HUES48 (cell line): Measurements from ENCODE around the gene FANCL.
"Not testable (repeated sequence)": the region's sequence is repeated elsewhere in the genome, so short reads cannot be mapped to it uniquely, and the experiment has no call there.

Experiments used
- H3K27ac ChIP-seq: one replicate; pipeline ENCODE4 v1.7.0; 2013; ENCODE audit warnings: low read depth, low read length, inconsistent platforms
- H3K27me3 ChIP-seq: 2 replicates; pipeline ENCODE4 v1.6.1; 2013; ENCODE audit warnings: mild to moderate bottlenecking, low read length; ENCODE audit not compliant: control insufficient read depth, insufficient read depth
- H3K36me3 ChIP-seq: 2 replicates; pipeline ENCODE4 v1.6.1; 2013; ENCODE audit warnings: low read length; ENCODE audit not compliant: control insufficient read depth, insufficient read depth
- H3K4me1 ChIP-seq: 2 replicates; pipeline ENCODE4 v1.6.1; 2013; ENCODE audit warnings: mild to moderate bottlenecking, low read length; ENCODE audit not compliant: control insufficient read depth, insufficient read depth
- H3K4me3 ChIP-seq: 2 replicates; pipeline ENCODE4 v1.5.1; 2013; ENCODE audit warnings: mild to moderate bottlenecking, low read depth, low read length
- H3K9ac ChIP-seq: 2 replicates; pipeline ENCODE4 v1.6.1; 2013; ENCODE audit warnings: mild to moderate bottlenecking, low read depth, low read length, moderate library complexity
- H3K9me3 ChIP-seq: 2 replicates; pipeline ENCODE4 v1.6.1; 2013; ENCODE audit warnings: low read length; ENCODE audit not compliant: control insufficient read depth, insufficient read depth

Gene FANCL

GRCh38 chr2:58177187-58177586, 63.9 kb downstream of the FANCL start:
- not testable (repeated sequence) for H3K27ac ChIP-seq, H3K4me3 ChIP-seq, H3K27me3 ChIP-seq, H3K9me3 ChIP-seq, H3K36me3 ChIP-seq, H3K4me1 ChIP-seq, H3K9ac ChIP-seq

- not testable (repeated sequence) for H3K36me3 ChIP-seq, H3K27me3 ChIP-seq, H3K4me3 ChIP-seq, H3K4me1 ChIP-seq, H3K9me3 ChIP-seq, H3K27ac ChIP-seq, H3K9ac ChIP-seq
Measured at GRCh38 chr2:58171831-58172230, 69.3 kb downstream of the FANCL start.

- not testable (repeated sequence) for H3K36me3 ChIP-seq, H3K27me3 ChIP-seq, H3K9me3 ChIP-seq, H3K27ac ChIP-seq, H3K4me3 ChIP-seq, H3K4me1 ChIP-seq, H3K9ac ChIP-seq
Measured at GRCh38 chr2:58170334-58170933, 70.7 kb downstream of the FANCL start.

GRCh38 chr2:58169845-58170244, 71.3 kb downstream of the FANCL start:
- peaks cover 12% of the 10 kb centered on the region for H3K36me3 ChIP-seq
- H3K27me3 ChIP-seq, H3K4me3 ChIP-seq, H3K4me1 ChIP-seq, H3K27ac ChIP-seq, H3K9ac ChIP-seq, H3K9me3 ChIP-seq: not testable (repeated sequence)

GRCh38 chr2:58168130-58168529, 73.0 kb downstream of the FANCL start:
- H3K27ac ChIP-seq, H3K4me3 ChIP-seq, H3K4me1 ChIP-seq, H3K27me3 ChIP-seq, H3K9me3 ChIP-seq, H3K9ac ChIP-seq: not testable (repeated sequence)
- H3K36me3 ChIP-seq, result peaks cover 27% of the 10 kb centered on the region

- Histone ChIP-seq H3K4me1 (no peaks in the 10 kb centered on the region), H3K36me3 (peaks cover 69% of the 10 kb centered on the region), H3K9ac (no peak overlapping the region), H3K9me3 (no peaks in the 10 kb centered on the region), H3K4me3 (no peak overlapping the region), H3K27ac (no peak overlapping the region), H3K27me3 (no peaks in the 10 kb centered on the region)
Measured at GRCh38 chr2:58163913-58164312, 77.2 kb downstream of the FANCL start.

GRCh38 chr2:58158481-58158880, 82.6 kb downstream of the FANCL start:
- no peak overlapping the region for H3K9ac ChIP-seq
- H3K36me3 ChIP-seq, result peaks cover 66% of the 10 kb centered on the region
- H3K27ac ChIP-seq, result no peak overlapping the region
- no peak overlapping the region for H3K4me3 ChIP-seq
- no peaks in the 10 kb centered on the region for H3K27me3 ChIP-seq
- no peaks in the 10 kb centered on the region for H3K9me3 ChIP-seq
- no peaks in the 10 kb centered on the region for H3K4me1 ChIP-seq

GRCh38 chr2:58157754-58158153, 83.4 kb downstream of the FANCL start:
- Histone ChIP-seq H3K9ac (no peak overlapping the region), H3K4me3 (no peak overlapping the region), H3K27me3 (no peaks in the 10 kb centered on the region), H3K36me3 (peaks cover 58% of the 10 kb centered on the region), H3K27ac (no peak overlapping the region), H3K4me1 (no peaks in the 10 kb centered on the region), H3K9me3 (no peaks in the 10 kb centered on the region)

- peaks cover 49% of the 10 kb centered on the region for H3K36me3 ChIP-seq
Measured at GRCh38 chr2:58156780-58157179, 84.3 kb downstream of the FANCL start.

GRCh38 chr2:58155160-58155778, 85.9 kb downstream of the FANCL start:
- Histone ChIP-seq H3K4me1 (no peaks in the 10 kb centered on the region), H3K27ac (no peak overlapping the region), H3K9me3 (no peaks in the 10 kb centered on the region), H3K9ac (no peak overlapping the region), H3K27me3 (no peaks in the 10 kb centered on the region), H3K36me3 (peaks cover 33% of the 10 kb centered on the region), H3K4me3 (no peak overlapping the region)

More at GRCh38 chr2:58156780-58157179, 84.3 kb downstream of the FANCL start:
- H3K4me3 ChIP-seq, result no peak overlapping the region
- no peaks in the 10 kb centered on the region for H3K27me3 ChIP-seq
- no peak overlapping the region for H3K9ac ChIP-seq
- H3K9me3 ChIP-seq, result no peaks in the 10 kb centered on the region
- H3K27ac ChIP-seq, result no peak overlapping the region
- H3K4me1 ChIP-seq, result no peaks in the 10 kb centered on the region

GRCh38 chr2:58146707-58147106, 94.4 kb downstream of the FANCL start:
- Histone ChIP-seq H3K9ac (no peak overlapping the region), H3K27me3 (no peaks in the 10 kb centered on the region), H3K27ac (no peak overlapping the region), H3K4me1 (no peaks in the 10 kb centered on the region), H3K36me3 (no peaks in the 10 kb centered on the region), H3K4me3 (no peak overlapping the region), H3K9me3 (no peaks in the 10 kb centered on the region)
